ENCODE data around the gene MIAT.
"Not testable (repeated sequence)": the region's sequence is repeated elsewhere in the genome, so short reads cannot be mapped to it uniquely, and the experiment has no call there.

MIAT gene

DNA sequence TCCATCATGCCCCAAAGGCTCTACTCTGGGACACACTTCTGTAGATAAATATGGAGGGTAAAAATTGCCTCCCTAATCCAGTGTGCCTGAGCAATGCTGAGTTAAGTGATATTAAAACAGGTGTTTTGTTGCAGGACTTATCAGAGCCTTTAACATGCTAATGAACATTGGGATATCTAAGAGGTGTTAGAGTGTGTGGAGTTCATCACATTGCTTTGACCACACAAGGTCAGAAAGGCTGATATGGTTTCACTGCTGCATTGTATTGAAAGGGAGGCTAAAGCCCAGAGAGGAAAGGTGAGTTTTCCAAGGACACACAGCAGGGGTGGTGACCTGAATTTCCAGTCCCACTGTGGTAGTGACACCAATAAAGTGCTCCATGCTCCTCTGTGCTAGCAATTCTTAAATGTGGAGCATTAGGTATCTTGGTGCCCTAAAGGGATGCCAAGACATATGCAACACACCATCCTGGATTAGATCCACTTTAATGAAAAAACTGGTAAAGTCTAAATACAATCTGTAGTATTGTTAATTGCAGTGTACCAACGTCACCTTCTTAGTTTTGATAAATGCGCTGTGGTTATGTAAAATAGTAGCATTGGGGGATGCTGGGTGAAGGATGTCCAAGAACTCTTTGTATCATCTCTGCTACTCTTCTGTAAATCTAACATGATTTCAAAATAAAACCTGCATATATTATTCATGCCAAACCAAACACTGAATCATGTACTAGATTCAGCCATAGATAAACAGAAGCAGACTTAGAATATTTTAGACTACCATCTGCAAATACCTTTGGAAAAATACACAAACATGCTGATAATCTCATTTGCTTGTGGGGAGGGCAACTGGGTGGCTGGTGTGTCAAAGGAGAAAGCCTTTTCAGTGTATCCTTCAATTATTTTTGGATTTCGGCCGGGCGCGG lies 45.8 kb downstream of the MIAT start:
- Histone ChIP-seq H3K36me3 (peaks cover 22 to 33% (median 28%) of the 10 kb centered on the region in 3 donors), H3K27me3 (no peaks in the 10 kb centered on the region), H3K9me3 (peaks cover 0 to 10% (median 0%) of the 10 kb centered on the region in 3 donors), H3K4me3 (no peak overlapping the region), H3K4me1 (no peaks in the 10 kb centered on the region), H3K27ac (no peak overlapping the region)
- DNase-seq = no peak
- TF ChIP-seq, protein P1, sequence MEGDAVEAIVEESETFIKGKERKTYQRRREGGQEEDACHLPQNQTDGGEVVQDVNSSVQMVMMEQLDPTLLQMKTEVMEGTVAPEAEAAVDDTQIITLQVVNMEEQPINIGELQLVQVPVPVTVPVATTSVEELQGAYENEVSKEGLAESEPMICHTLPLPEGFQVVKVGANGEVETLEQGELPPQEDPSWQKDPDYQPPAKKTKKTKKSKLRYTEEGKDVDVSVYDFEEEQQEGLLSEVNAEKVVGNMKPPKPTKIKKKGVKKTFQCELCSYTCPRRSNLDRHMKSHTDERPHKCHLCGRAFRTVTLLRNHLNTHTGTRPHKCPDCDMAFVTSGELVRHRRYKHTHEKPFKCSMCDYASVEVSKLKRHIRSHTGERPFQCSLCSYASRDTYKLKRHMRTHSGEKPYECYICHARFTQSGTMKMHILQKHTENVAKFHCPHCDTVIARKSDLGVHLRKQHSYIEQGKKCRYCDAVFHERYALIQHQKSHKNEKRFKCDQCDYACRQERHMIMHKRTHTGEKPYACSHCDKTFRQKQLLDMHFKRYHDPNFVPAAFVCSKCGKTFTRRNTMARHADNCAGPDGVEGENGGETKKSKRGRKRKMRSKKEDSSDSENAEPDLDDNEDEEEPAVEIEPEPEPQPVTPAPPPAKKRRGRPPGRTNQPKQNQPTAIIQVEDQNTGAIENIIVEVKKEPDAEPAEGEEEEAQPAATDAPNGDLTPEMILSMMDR (IDR thresholded peaks at IDR 0.05) = no peak
- intact Hi-C loops (cut with DNase I; ENCODE audit: low total_unique reads) = no loop called here

DNA sequence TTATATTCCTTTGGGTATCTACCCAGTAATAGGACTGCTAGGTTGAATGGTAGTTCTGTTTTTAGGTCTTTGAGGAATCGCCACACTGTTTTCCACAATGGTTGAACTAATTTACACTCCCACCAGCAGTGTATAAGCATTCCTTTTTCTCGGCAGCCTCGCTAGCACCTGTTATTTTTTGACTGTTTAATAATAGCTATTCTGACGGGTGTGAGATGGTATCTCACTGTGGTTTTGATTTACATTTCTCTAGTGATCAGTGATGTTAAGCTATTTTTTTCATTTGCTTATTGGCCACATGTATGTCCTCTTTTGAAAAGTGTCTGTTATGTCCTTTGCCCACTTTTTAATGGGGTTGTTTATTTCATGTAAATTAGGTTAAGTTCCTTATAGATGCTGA lies 48.0 kb downstream of the MIAT start:
- H3K4me1 ChIP-seq = peaks cover 0 to 10% (median 0%) of the 10 kb centered on the region in 4 donors
- H3K4me3 ChIP-seq; H3K27ac ChIP-seq; H3K9me3 ChIP-seq; H3K27me3 ChIP-seq; intact Hi-C loops (cut with DNase I; ENCODE audit: low total_unique reads); DNase-seq: not testable (repeated sequence)
- peaks cover 8 to 13% (median 9%) of the 10 kb centered on the region in 3 donors for H3K36me3 ChIP-seq

DNA sequence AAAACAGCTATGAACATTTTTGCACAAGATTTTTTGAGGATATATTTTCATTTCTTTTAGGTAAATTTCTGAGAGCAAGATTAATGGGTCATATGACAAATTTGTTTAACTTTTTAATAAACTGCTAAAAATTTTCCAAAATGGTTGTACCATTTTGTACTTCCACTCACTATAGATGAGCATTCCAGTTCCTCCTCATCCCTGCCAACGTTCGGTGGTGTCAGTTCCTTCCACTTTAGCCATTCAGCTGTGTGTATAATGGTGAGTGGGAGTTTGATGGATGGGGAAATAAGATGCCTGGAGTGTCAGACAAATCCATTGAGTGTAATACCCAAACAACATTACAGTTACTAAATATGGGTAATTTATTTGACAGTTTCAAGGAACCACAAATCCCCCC lies 49.7 kb downstream of the MIAT start:
- peaks cover 8 to 13% (median 9%) of the 10 kb centered on the region in 3 donors for H3K36me3 ChIP-seq
- no peak for DNase-seq
- H3K4me3 ChIP-seq = no peak overlapping the region
- no peak overlapping the region for H3K27ac ChIP-seq
- H3K4me1 ChIP-seq = peaks cover 0 to 12% (median 0%) of the 10 kb centered on the region in 4 donors
- TF ChIP-seq, protein P1 (IDR thresholded peaks at IDR 0.05) = no peak
- no peaks in the 10 kb centered on the region for H3K27me3 ChIP-seq
- intact Hi-C loops (cut with DNase I; ENCODE audit: low total_unique reads) = no loop called here
- peaks cover 0 to 10% (median 0%) of the 10 kb centered on the region in 3 donors for H3K9me3 ChIP-seq

DNA sequence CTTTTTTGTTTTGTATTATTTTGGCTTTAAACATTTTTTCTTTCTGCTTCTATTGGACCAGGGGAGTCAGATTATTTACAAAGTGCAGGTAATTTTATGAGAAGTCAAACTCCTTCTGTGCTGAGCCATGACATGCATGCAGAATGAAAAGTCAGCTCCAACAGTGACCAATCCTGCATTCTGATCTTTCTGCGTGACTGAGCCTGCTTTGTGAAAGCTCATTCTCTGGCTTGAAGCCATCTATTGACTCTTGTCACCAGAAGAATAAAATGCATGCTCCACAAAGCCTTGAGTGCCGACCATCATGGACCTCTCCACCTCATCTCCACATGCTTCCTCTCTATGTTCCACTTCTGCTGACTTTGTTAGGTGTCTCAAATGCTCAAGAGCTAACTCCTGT lies 50.2 kb downstream of the MIAT start:
- peaks cover 0 to 10% (median 0%) of the 10 kb centered on the region in 3 donors for H3K9me3 ChIP-seq
- H3K4me3 ChIP-seq = no peak overlapping the region
- TF ChIP-seq, protein P1 (IDR thresholded peaks at IDR 0.05) = no peak
- intact Hi-C loops (cut with DNase I; ENCODE audit: low total_unique reads) = no loop called here
- H3K4me1 ChIP-seq = peaks cover 0 to 12% (median 0%) of the 10 kb centered on the region in 4 donors
- no peak overlapping the region for H3K27ac ChIP-seq
- H3K36me3 ChIP-seq = peaks cover 8 to 13% (median 9%) of the 10 kb centered on the region in 3 donors
- no peaks in the 10 kb centered on the region for H3K27me3 ChIP-seq
- DNase-seq = no peak

DNA sequence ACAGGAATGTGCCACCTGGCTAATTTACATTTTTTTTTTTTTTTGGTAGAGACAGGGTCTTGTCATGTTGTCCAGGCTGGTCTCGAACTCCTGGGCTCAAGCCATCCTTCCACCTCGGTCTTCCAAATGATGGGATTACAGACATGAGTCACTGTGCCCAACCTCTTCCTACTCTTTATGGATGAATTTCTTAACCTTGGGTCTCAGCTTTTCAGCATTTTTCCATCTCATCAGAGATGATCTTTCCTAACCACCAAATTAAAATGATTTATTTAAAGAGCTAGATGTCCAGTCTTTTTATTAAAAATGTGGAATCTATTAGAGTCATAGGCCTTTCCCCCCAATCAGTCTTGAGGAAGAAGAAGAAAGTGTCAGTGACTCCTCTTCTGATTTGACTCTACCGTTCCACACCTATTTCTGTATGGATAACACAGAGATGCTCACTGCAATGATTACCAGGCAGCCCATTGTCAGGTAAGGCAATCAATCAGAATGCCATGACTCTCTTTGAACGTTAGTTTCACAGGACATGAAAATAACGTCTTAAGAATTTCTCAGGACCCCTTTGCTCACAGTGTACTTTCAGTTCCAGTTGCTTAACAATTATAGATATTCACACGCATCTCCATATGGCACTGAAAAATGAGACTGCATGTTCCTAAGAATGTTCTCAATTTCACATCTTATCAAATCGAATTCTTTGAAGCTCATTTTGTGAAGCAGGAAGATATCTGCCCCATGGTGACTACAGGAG lies 51.0 kb downstream of the MIAT start:
- Histone ChIP-seq H3K4me3 (no peak overlapping the region), H3K4me1 (peaks cover 0 to 12% (median 0%) of the 10 kb centered on the region in 4 donors), H3K27ac (no peak overlapping the region), H3K36me3 (peaks cover 8 to 13% (median 9%) of the 10 kb centered on the region in 3 donors), H3K9me3 (peaks cover 0 to 10% (median 0%) of the 10 kb centered on the region in 3 donors), H3K27me3 (no peaks in the 10 kb centered on the region)
- DNase-seq = no peak
- intact Hi-C loops (cut with DNase I; ENCODE audit: low total_unique reads) = no loop called here
- TF ChIP-seq, protein P1 (IDR thresholded peaks at IDR 0.05) = no peak

Data from tibial artery (tissue), 4 donors.